Endodermal cell (in vitro differentiated cells): Measurements from ENCODE around the gene KRTAP3-1. TPM values are rescaled to one million over a fixed set of nuclear protein-coding genes. Genes with fewer than 3 reads are reported as not detected.

Experiments
- DNase-seq: peaks from one replicate; pipeline ENCODE4 v3.0.0-alpha.2; 2017
- H3K27ac ChIP-seq: 2 replicates; pipeline ENCODE4 v1.5.1; 2013; ENCODE audit warnings: mild to moderate bottlenecking, low read depth, low read length, moderate library complexity
- H3K27me3 ChIP-seq: 2 replicates; pipeline ENCODE4 v1.6.1; 2013; ENCODE audit warnings: mild to moderate bottlenecking, low read length, moderate library complexity; ENCODE audit not compliant: insufficient read depth, control insufficient read depth, poor library complexity, severe bottlenecking
- H3K36me3 ChIP-seq: 2 replicates; pipeline ENCODE4 v1.7.0; 2013; ENCODE audit warnings: mild to moderate bottlenecking, low read length, moderate library complexity; ENCODE audit not compliant: control insufficient read depth, insufficient read depth
- H3K4me1 ChIP-seq: one replicate; pipeline ENCODE4 v1.7.0; 2013; ENCODE audit warnings: low read length; ENCODE audit not compliant: control insufficient read depth, insufficient read depth
- H3K4me3 ChIP-seq: 2 replicates; pipeline ENCODE4 v1.5.1; 2013; ENCODE audit warnings: mild to moderate bottlenecking, low read length, moderate library complexity
- H3K9ac ChIP-seq: 2 replicates; pipeline ENCODE4 v1.6.1; 2013; ENCODE audit warnings: mild to moderate bottlenecking, low read length, moderate library complexity; ENCODE audit not compliant: poor library complexity, severe bottlenecking; ENCODE audit errors: extremely low read depth
- H3K9me3 ChIP-seq: 2 replicates; pipeline ENCODE4 v1.6.1; 2013; ENCODE audit warnings: mild to moderate bottlenecking, low read length, moderate library complexity; ENCODE audit not compliant: control insufficient read depth
- H3K27ac Mint-ChIP-seq: 2 replicates; pipeline ENCODE4 v1.8.0; 2020; ENCODE audit warnings: mixed read lengths
- H3K27me3 Mint-ChIP-seq: 2 replicates; pipeline ENCODE4 v1.8.0; 2021; ENCODE audit warnings: mild to moderate bottlenecking, mixed read lengths; ENCODE audit not compliant: insufficient read depth
- H3K36me3 Mint-ChIP-seq: 2 replicates; pipeline ENCODE4 v1.8.0; 2020; ENCODE audit warnings: low read depth, mixed read lengths
- H3K4me1 Mint-ChIP-seq: 2 replicates; pipeline ENCODE4 v1.8.0; 2020; ENCODE audit warnings: mixed read lengths
- H3K4me3 Mint-ChIP-seq: 2 replicates; pipeline ENCODE4 v1.8.0; 2020; ENCODE audit warnings: mild to moderate bottlenecking, moderate library complexity, mixed read lengths
- H3K9me3 Mint-ChIP-seq: 2 replicates; pipeline ENCODE4 v1.8.0; 2020; ENCODE audit warnings: mild to moderate bottlenecking, mixed read lengths
- WGBS, 2 experiments: methylation state at CpG; one replicate each; pipeline versions ENCODE4 v1.1.5 to v1.1.7; 2013; ENCODE audit warnings: missing lambda C conversion rate in 2 of 2, mixed read lengths in 1 of 2; ENCODE audit not compliant: insufficient coverage in 1 of 2, insufficient read length in 1 of 2; 5-methylcytosine and 5-hydroxymethylcytosine counted together
- total RNA-seq, 2 donors: library from RNA; stranded (reverse); fragmentation: NEBNext Ultra II Directional in 1 of 2; extraction: Animal tissue kit (Norgen Biotek cat#: 25700) in 1 of 2; gene quantifications; 2 replicates in 1 of 2; 3 replicates in 1 of 2; pipeline ENCODE4 v1.2.1, GENCODE V29; 2021
- TF ChIP-seq, protein P1 (sequence below): fragments of 200-600 bp; sonication (generic); conservative IDR thresholded peaks from 2 replicates; pipeline ENCODE4 v1.5.0; 2021; ENCODE audit warnings: antibody characterized with exemption, mild to moderate bottlenecking

The KRTAP3-1 gene
- total RNA-seq, 2 donors from 2014 or later: not detected

DNA sequence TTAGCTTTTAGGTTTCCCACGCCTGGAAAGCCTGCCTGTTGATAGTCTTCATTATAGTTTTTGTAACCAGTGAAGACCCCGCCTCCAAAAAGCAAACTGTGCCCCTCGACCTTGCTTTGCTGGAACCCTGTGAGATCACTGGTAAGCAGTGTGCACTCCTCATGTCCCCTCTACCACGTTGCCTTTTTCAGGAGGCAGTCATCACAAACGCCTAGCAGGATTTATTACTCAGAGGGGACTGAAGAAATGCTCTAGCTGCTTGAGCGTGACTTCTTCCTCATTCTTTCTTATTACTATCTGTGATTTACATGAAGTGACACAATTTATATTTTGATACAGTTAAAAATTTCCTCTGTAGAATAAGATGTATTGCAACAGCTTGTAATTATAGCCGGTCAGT is 6.5 kb upstream of the KRTAP3-1 start:
- Histone ChIP-seq H3K9me3 (no peaks in the 10 kb centered on the region), H3K9ac (no peak overlapping the region), H3K4me3 (no peak overlapping the region), H3K4me1 (no peaks in the 10 kb centered on the region), H3K27me3 (no peaks in the 10 kb centered on the region), H3K27ac (no peak overlapping the region), H3K36me3 (no peaks in the 10 kb centered on the region)
- Mint-ChIP-seq H3K27ac (no peak overlapping the region), H3K36me3 (no peaks in the 10 kb centered on the region), H3K4me1 (peaks cover 8% of the 10 kb centered on the region), H3K27me3 (no peaks in the 10 kb centered on the region), H3K9me3 (no peaks in the 10 kb centered on the region), H3K4me3 (no peak overlapping the region)
- DNase-seq: no peak
- 82 to 87% methylated on average over 6 to 7 of the region's 7 CpGs for WGBS, 2 experiments
- TF ChIP-seq, protein P1, sequence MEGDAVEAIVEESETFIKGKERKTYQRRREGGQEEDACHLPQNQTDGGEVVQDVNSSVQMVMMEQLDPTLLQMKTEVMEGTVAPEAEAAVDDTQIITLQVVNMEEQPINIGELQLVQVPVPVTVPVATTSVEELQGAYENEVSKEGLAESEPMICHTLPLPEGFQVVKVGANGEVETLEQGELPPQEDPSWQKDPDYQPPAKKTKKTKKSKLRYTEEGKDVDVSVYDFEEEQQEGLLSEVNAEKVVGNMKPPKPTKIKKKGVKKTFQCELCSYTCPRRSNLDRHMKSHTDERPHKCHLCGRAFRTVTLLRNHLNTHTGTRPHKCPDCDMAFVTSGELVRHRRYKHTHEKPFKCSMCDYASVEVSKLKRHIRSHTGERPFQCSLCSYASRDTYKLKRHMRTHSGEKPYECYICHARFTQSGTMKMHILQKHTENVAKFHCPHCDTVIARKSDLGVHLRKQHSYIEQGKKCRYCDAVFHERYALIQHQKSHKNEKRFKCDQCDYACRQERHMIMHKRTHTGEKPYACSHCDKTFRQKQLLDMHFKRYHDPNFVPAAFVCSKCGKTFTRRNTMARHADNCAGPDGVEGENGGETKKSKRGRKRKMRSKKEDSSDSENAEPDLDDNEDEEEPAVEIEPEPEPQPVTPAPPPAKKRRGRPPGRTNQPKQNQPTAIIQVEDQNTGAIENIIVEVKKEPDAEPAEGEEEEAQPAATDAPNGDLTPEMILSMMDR: no peak

DNA sequence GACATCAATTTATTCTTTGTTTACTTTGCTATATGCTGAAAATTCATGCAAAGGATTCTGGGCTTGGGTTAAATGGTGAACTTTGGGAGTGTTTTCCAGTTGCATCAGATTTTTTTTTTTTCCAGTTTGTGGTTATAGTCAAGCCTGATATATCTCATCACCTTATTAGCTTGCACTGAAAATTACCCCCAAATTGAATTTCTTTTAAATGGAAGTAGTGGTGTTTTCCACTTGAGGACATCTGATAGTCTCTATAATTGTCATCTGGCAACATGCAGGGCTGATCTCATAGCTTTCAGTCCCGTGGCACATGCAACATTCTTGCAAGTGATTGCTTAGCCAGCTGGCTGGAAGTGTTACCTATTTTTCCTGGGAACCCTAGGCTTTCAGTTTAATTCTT is 4.7 kb upstream of the KRTAP3-1 start:
- Mint-ChIP-seq H3K27me3 (no peaks in the 10 kb centered on the region), H3K4me1 (peaks cover 23% of the 10 kb centered on the region), H3K4me3 (no peak overlapping the region), H3K36me3 (no peaks in the 10 kb centered on the region), H3K9me3 (no peaks in the 10 kb centered on the region), H3K27ac (no peak overlapping the region)
- Histone ChIP-seq H3K36me3 (no peaks in the 10 kb centered on the region), H3K4me3 (no peak overlapping the region), H3K27me3 (no peaks in the 10 kb centered on the region), H3K9ac (no peak overlapping the region), H3K9me3 (no peaks in the 10 kb centered on the region), H3K4me1 (peaks cover 6% of the 10 kb centered on the region), H3K27ac (no peak overlapping the region)
- WGBS, 2 experiments: 80 to 90% methylated on average over 1 of the region's 1 CpG
- TF ChIP-seq, protein P1: no peak
- no peak for DNase-seq

DNA sequence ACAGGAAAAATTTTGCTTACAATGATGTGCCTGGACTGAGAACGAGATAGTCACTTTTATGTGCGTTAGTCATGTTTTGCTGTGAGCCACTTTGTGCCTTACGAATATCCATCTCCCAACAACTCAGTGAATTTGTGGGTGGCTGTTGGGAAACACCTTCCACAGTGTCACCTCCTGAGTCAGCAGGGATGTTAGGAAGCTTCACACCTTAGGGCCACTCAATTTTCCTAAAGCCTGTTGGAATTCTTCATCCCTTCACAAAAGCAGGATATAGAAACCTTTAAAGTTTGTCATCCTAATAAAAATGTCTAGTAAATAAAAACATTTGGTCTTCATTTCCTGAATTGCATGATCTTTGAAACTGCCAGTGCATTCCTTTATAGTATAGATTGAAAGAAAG is 4.3 kb upstream of the KRTAP3-1 start:
- Mint-ChIP-seq H3K36me3 (no peaks in the 10 kb centered on the region), H3K27me3 (no peaks in the 10 kb centered on the region), H3K4me3 (no peak overlapping the region), H3K27ac (no peak overlapping the region), H3K9me3 (no peaks in the 10 kb centered on the region), H3K4me1 (peaks cover 21% of the 10 kb centered on the region)
- no peak for DNase-seq
- TF ChIP-seq, protein P1: no peak
- 96 to 100% methylated on average over 1 to 3 of the region's 3 CpGs for WGBS, 2 experiments
- Histone ChIP-seq H3K4me3 (no peak overlapping the region), H3K27me3 (no peaks in the 10 kb centered on the region), H3K4me1 (peaks cover 8% of the 10 kb centered on the region), H3K36me3 (no peaks in the 10 kb centered on the region), H3K9me3 (no peaks in the 10 kb centered on the region), H3K27ac (no peak overlapping the region), H3K9ac (no peak overlapping the region)
